ENCODE measurements around the gene XIRP2.

The XIRP2 gene

GRCh38 chr2:166960702-166961270, 72.5 kb downstream of the XIRP2 start:
- H3K4me3 ChIP-seq (ENCODE audit: low read depth, low read length): no peak overlapping the region
- TF ChIP-seq, protein P1, sequence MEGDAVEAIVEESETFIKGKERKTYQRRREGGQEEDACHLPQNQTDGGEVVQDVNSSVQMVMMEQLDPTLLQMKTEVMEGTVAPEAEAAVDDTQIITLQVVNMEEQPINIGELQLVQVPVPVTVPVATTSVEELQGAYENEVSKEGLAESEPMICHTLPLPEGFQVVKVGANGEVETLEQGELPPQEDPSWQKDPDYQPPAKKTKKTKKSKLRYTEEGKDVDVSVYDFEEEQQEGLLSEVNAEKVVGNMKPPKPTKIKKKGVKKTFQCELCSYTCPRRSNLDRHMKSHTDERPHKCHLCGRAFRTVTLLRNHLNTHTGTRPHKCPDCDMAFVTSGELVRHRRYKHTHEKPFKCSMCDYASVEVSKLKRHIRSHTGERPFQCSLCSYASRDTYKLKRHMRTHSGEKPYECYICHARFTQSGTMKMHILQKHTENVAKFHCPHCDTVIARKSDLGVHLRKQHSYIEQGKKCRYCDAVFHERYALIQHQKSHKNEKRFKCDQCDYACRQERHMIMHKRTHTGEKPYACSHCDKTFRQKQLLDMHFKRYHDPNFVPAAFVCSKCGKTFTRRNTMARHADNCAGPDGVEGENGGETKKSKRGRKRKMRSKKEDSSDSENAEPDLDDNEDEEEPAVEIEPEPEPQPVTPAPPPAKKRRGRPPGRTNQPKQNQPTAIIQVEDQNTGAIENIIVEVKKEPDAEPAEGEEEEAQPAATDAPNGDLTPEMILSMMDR (IDR thresholded peaks at IDR 0.05; ENCODE audit: borderline replicate concordance, insufficient read depth, low read depth, low read length): no peak

- no peak overlapping the region for H3K4me3 ChIP-seq (ENCODE audit: low read depth, low read length)
- TF ChIP-seq, protein P1 (IDR thresholded peaks at IDR 0.05; ENCODE audit: borderline replicate concordance, insufficient read depth, low read depth, low read length): no peak
Observed at GRCh38 chr2:166961933-166962332, 73.7 kb downstream of the XIRP2 start.

DNA sequence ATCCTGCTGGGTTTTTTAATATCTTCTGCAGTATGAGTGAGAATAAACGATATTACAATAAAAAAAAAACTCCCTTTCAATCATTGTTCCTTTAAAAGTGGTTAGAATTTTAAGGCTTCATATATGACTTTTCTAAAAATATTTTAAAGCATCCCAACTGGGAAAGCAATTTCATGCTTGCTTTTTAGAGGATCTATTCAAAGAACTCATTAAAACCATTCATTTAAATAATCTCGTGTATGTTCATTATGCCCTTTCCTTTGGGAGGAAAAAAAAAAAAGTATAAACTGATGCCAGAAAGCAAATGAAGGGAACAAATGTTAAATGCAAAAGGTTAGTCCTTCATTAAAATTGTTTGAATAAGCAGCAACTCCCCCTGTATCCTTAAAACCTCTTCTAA, 81.2 kb downstream of the XIRP2 start:
- TF ChIP-seq, protein P1 (IDR thresholded peaks at IDR 0.05; ENCODE audit: borderline replicate concordance, insufficient read depth, low read depth, low read length): no peak
- H3K4me3 ChIP-seq (ENCODE audit: low read depth, low read length): no peak overlapping the region

DNA sequence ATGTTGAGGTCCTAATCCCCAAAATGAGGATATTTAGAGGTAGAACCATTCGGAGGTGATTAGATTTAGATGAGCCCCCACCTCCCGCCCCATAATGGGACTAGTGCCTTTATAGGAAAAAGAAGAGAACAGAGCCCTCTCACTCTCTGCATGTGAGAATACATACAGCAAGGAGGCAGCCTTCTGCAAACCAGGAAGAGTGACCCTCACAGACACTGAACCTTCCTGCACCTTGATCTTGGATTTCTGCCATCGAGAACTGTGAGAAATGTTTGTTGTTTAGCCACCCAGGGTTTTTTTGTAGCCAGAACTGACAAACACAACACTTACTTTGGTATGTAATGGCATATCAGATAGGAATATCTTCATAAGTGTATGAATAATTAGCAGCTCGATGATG, 83.7 kb downstream of the XIRP2 start:
- H3K4me3 ChIP-seq (ENCODE audit: low read depth, low read length): no peak overlapping the region
- TF ChIP-seq, protein P1 (IDR thresholded peaks at IDR 0.05; ENCODE audit: borderline replicate concordance, insufficient read depth, low read depth, low read length): no peak

- no peak overlapping the region for H3K4me3 ChIP-seq (ENCODE audit: low read depth, low read length)
- TF ChIP-seq, protein P1 (IDR thresholded peaks at IDR 0.05; ENCODE audit: borderline replicate concordance, insufficient read depth, low read depth, low read length): no peak
Observed at GRCh38 chr2:166972418-166972817, 84.1 kb downstream of the XIRP2 start.

DNA sequence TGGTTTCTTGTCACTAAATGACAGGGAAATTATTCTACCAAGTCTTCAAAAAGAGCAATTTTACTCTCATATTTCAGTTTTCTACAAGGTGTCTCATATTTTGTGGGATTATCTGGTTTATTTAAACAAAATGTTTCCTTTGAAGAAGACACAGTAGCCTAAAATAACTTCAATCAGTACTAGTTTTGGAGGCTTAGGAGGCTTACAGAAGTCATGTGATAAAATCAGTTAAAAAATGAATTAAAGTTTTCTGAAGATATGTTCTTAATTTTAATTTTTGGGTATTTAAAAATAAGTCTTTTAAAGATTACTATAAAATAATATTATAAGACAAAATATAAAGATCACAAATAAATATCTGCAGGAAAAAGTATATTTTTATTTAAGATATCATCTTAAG, 95.9 kb downstream of the XIRP2 start:
- TF ChIP-seq, protein P1 (IDR thresholded peaks at IDR 0.05; ENCODE audit: borderline replicate concordance, insufficient read depth, low read depth, low read length): no peak
- H3K4me3 ChIP-seq (ENCODE audit: low read depth, low read length): no peak overlapping the region

DNA sequence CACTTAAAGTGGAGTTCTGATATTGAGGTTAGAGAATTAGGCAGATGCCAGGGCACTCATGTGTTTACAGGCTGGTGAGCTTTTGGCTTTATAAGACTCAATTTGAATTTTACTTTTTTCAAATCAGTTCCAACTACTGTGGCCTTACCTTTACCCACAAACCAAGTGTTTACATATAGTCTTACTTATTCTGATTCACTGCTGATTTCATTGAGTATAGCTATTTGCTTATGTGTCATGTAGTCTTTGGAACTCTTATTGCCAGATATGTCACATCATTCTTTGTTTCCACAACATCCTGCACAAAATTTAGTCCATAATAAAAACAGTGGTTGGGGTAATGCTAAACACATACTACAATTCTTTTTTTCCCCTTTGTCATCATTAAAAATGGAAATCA, 96.5 kb downstream of the XIRP2 start:
- no peak overlapping the region for H3K4me3 ChIP-seq (ENCODE audit: low read depth, low read length)
- TF ChIP-seq, protein P1 (IDR thresholded peaks at IDR 0.05; ENCODE audit: borderline replicate concordance, insufficient read depth, low read depth, low read length): no peak

All from GM12875 (cell line).